Measurements from ENCODE around the gene LDHAL6B.

Gene LDHAL6B

GRCh38 chr15:59176653-59177316, 29.9 kb upstream of the LDHAL6B start:
- no peak for DNase-seq
- Histone ChIP-seq H3K4me3 (ENCODE audit: insufficient read depth, low read depth, low read length, poor library complexity, severe bottlenecking) (no peak overlapping the region), H3K9me3 (ENCODE audit: control insufficient read depth, low read length) (no peaks in the 10 kb centered on the region), H3K27me3 (replicated peaks; ENCODE audit: control insufficient read depth, insufficient read depth, low read length, poor library complexity, severe bottlenecking) (no peaks in the 10 kb centered on the region), H3K4me1 (ENCODE audit: control insufficient read depth, insufficient read depth, low read length, poor library complexity, severe bottlenecking) (no peaks in the 10 kb centered on the region), H3K36me3 (ENCODE audit: control insufficient read depth, insufficient read depth, low read length) (no peaks in the 10 kb centered on the region), H3K27ac (ENCODE audit: insufficient read depth, low read length, poor library complexity, severe bottlenecking) (no peak overlapping the region)

GRCh38 chr15:59177317-59177660, 29.4 kb upstream of the LDHAL6B start:
- H3K36me3 ChIP-seq (ENCODE audit: control insufficient read depth, insufficient read depth, low read length), result no peaks in the 10 kb centered on the region
- H3K27ac ChIP-seq (ENCODE audit: insufficient read depth, low read length, poor library complexity, severe bottlenecking), result no peak overlapping the region

GRCh38 chr15:59178151-59178695, 28.4 kb upstream of the LDHAL6B start:
- Histone ChIP-seq H3K27ac (ENCODE audit: insufficient read depth, low read length, poor library complexity, severe bottlenecking) (no peak overlapping the region), H3K4me1 (ENCODE audit: control insufficient read depth, insufficient read depth, low read length, poor library complexity, severe bottlenecking) (no peaks in the 10 kb centered on the region), H3K36me3 (ENCODE audit: control insufficient read depth, insufficient read depth, low read length) (no peaks in the 10 kb centered on the region), H3K9me3 (ENCODE audit: control insufficient read depth, low read length) (no peaks in the 10 kb centered on the region), H3K4me3 (ENCODE audit: insufficient read depth, low read depth, low read length, poor library complexity, severe bottlenecking) (no peak overlapping the region), H3K27me3 (replicated peaks; ENCODE audit: control insufficient read depth, insufficient read depth, low read length, poor library complexity, severe bottlenecking) (no peaks in the 10 kb centered on the region)
- no peak for DNase-seq

More at GRCh38 chr15:59177317-59177660, 29.4 kb upstream of the LDHAL6B start:
- Histone ChIP-seq H3K27me3 (replicated peaks; ENCODE audit: control insufficient read depth, insufficient read depth, low read length, poor library complexity, severe bottlenecking) (no peaks in the 10 kb centered on the region), H3K9me3 (ENCODE audit: control insufficient read depth, low read length) (no peaks in the 10 kb centered on the region), H3K4me3 (ENCODE audit: insufficient read depth, low read depth, low read length, poor library complexity, severe bottlenecking) (no peak overlapping the region), H3K4me1 (ENCODE audit: control insufficient read depth, insufficient read depth, low read length, poor library complexity, severe bottlenecking) (no peaks in the 10 kb centered on the region)
- DNase-seq, result no peak

- H3K4me3 ChIP-seq (ENCODE audit: insufficient read depth, low read depth, low read length, poor library complexity, severe bottlenecking), result no peak overlapping the region
- H3K27me3 ChIP-seq (replicated peaks; ENCODE audit: control insufficient read depth, insufficient read depth, low read length, poor library complexity, severe bottlenecking), result no peaks in the 10 kb centered on the region
- no peaks in the 10 kb centered on the region for H3K9me3 ChIP-seq (ENCODE audit: control insufficient read depth, low read length)
- DNase-seq, result no peak
- no peaks in the 10 kb centered on the region for H3K4me1 ChIP-seq (ENCODE audit: control insufficient read depth, insufficient read depth, low read length, poor library complexity, severe bottlenecking)
- H3K27ac ChIP-seq (ENCODE audit: insufficient read depth, low read length, poor library complexity, severe bottlenecking), result no peak overlapping the region
- no peaks in the 10 kb centered on the region for H3K36me3 ChIP-seq (ENCODE audit: control insufficient read depth, insufficient read depth, low read length)
Measured at GRCh38 chr15:59179717-59180116, 26.9 kb upstream of the LDHAL6B start.

GRCh38 chr15:59180945-59181600, 25.6 kb upstream of the LDHAL6B start:
- no peak overlapping the region for H3K4me3 ChIP-seq (ENCODE audit: insufficient read depth, low read depth, low read length, poor library complexity, severe bottlenecking)
- no peaks in the 10 kb centered on the region for H3K9me3 ChIP-seq (ENCODE audit: control insufficient read depth, low read length)
- no peaks in the 10 kb centered on the region for H3K36me3 ChIP-seq (ENCODE audit: control insufficient read depth, insufficient read depth, low read length)
- H3K27me3 ChIP-seq (replicated peaks; ENCODE audit: control insufficient read depth, insufficient read depth, low read length, poor library complexity, severe bottlenecking), result no peaks in the 10 kb centered on the region
- H3K27ac ChIP-seq (ENCODE audit: insufficient read depth, low read length, poor library complexity, severe bottlenecking), result no peak overlapping the region
- H3K4me1 ChIP-seq (ENCODE audit: control insufficient read depth, insufficient read depth, low read length, poor library complexity, severe bottlenecking), result no peaks in the 10 kb centered on the region
- no peak for DNase-seq

GRCh38 chr15:59185725-59186124, 20.9 kb upstream of the LDHAL6B start:
- Histone ChIP-seq H3K36me3 (ENCODE audit: control insufficient read depth, insufficient read depth, low read length) (no peaks in the 10 kb centered on the region), H3K4me3 (ENCODE audit: insufficient read depth, low read depth, low read length, poor library complexity, severe bottlenecking) (no peak overlapping the region)
- no peak for DNase-seq

DNA sequence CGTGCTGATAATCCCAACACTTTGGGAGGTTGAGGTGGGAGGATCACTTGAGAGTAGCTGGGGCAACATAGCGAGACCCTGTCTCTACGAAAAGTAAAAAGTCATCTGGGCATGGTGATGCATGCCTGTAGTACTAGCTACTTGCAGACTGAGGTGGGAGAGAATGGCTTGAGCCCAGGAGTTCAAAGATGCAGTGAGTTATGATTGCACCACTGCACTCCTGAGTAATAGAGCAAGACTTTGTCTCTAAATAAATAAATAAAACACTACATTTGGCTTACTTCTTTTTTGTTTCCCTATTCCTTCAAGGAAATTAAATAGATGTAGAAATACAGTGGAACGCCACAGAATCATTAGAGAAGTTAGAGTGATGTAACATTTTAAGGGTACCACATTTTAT, 20.1 kb upstream of the LDHAL6B start:
- Histone ChIP-seq H3K9me3 (ENCODE audit: control insufficient read depth, low read length) (no peaks in the 10 kb centered on the region), H3K27me3 (replicated peaks; ENCODE audit: control insufficient read depth, insufficient read depth, low read length, poor library complexity, severe bottlenecking) (peaks cover 3% of the 10 kb centered on the region), H3K27ac (ENCODE audit: insufficient read depth, low read length, poor library complexity, severe bottlenecking) (no peak overlapping the region), H3K36me3 (ENCODE audit: control insufficient read depth, insufficient read depth, low read length) (no peaks in the 10 kb centered on the region), H3K4me3 (ENCODE audit: insufficient read depth, low read depth, low read length, poor library complexity, severe bottlenecking) (no peak overlapping the region), H3K4me1 (ENCODE audit: control insufficient read depth, insufficient read depth, low read length, poor library complexity, severe bottlenecking) (no peaks in the 10 kb centered on the region)
- DNase-seq, result no peak

More at GRCh38 chr15:59185725-59186124, 20.9 kb upstream of the LDHAL6B start:
- H3K27ac ChIP-seq (ENCODE audit: insufficient read depth, low read length, poor library complexity, severe bottlenecking), result no peak overlapping the region
- no peaks in the 10 kb centered on the region for H3K9me3 ChIP-seq (ENCODE audit: control insufficient read depth, low read length)
- no peaks in the 10 kb centered on the region for H3K4me1 ChIP-seq (ENCODE audit: control insufficient read depth, insufficient read depth, low read length, poor library complexity, severe bottlenecking)
- H3K27me3 ChIP-seq (replicated peaks; ENCODE audit: control insufficient read depth, insufficient read depth, low read length, poor library complexity, severe bottlenecking), result no peaks in the 10 kb centered on the region

DNA sequence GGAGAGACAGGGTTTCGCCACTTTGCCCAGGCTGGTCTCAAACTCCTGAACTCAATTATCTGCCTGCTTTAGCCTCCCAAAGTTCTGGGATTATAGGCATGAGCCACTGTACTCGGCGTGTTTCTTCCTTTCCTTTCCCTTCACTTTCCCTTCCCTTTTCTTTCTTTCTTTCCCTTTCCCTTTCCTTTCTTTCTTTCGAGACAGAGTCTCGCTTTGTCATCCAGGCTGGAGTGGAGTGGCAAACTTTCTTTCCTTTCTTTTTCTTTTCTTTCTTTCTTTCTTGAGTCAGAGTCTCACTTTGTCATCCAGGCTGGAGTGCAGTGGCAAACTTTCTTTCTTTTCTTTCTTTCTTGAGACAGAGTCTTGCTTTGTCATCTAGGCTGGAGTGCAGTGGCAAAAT, 17.4 kb upstream of the LDHAL6B start:
- Histone ChIP-seq H3K36me3 (ENCODE audit: control insufficient read depth, insufficient read depth, low read length) (no peaks in the 10 kb centered on the region), H3K27me3 (replicated peaks; ENCODE audit: control insufficient read depth, insufficient read depth, low read length, poor library complexity, severe bottlenecking) (peaks cover 3% of the 10 kb centered on the region), H3K4me3 (ENCODE audit: insufficient read depth, low read depth, low read length, poor library complexity, severe bottlenecking) (no peak overlapping the region), H3K4me1 (ENCODE audit: control insufficient read depth, insufficient read depth, low read length, poor library complexity, severe bottlenecking) (no peaks in the 10 kb centered on the region), H3K27ac (ENCODE audit: insufficient read depth, low read length, poor library complexity, severe bottlenecking) (no peak overlapping the region), H3K9me3 (ENCODE audit: control insufficient read depth, low read length) (no peaks in the 10 kb centered on the region)
- no peak for DNase-seq

DNA sequence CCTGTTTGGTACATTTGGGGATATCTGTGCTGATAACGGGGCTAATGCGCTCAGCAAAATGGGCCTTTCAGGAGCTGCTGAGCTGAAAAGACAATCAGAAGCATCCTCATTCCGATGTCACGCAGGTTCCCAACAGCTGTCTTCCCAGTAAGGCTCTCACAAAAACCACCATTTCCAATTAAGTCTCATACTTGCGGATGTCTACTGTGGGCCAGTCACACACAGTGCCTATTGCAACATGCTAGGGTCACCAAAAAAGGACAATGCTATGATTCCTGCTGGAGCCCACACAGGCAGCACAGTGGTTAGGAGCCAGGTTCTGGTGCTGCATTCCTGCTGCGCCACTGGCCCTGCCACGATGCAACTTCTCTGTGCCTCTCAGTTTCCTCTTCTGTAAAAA, 16.4 kb upstream of the LDHAL6B start:
- no peaks in the 10 kb centered on the region for H3K9me3 ChIP-seq (ENCODE audit: control insufficient read depth, low read length)
- no peak for DNase-seq
- H3K4me1 ChIP-seq (ENCODE audit: control insufficient read depth, insufficient read depth, low read length, poor library complexity, severe bottlenecking), result no peaks in the 10 kb centered on the region

DNA sequence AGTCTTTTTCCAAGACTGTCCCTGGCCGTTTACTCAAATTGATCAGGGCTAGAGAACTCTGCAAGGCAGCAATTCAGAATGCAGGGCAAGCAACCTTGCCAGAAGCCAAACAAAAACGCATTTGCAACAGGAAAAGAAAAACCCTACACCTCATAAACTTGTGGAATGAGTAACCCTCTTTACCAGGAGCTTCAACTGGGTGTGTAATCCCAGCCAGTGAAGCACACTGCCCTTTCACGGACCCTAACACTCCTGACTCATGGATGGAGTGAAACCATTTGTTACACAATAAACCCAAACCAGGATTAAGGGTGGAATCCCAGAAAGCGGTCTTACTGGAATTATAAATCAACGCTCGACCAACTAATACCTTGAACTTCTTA, 14.8 kb upstream of the LDHAL6B start:
- no peaks in the 10 kb centered on the region for H3K36me3 ChIP-seq (ENCODE audit: control insufficient read depth, insufficient read depth, low read length)
- no peak overlapping the region for H3K4me3 ChIP-seq (ENCODE audit: insufficient read depth, low read depth, low read length, poor library complexity, severe bottlenecking)
- no peak for DNase-seq
- H3K27me3 ChIP-seq (replicated peaks; ENCODE audit: control insufficient read depth, insufficient read depth, low read length, poor library complexity, severe bottlenecking), result peaks cover 3% of the 10 kb centered on the region
- H3K27ac ChIP-seq (ENCODE audit: insufficient read depth, low read length, poor library complexity, severe bottlenecking), result no peak overlapping the region
- no peaks in the 10 kb centered on the region for H3K4me1 ChIP-seq (ENCODE audit: control insufficient read depth, insufficient read depth, low read length, poor library complexity, severe bottlenecking)
- H3K9me3 ChIP-seq (ENCODE audit: control insufficient read depth, low read length), result no peaks in the 10 kb centered on the region

More for the DNA sequence above, 16.4 kb upstream of the LDHAL6B start:
- H3K4me3 ChIP-seq (ENCODE audit: insufficient read depth, low read depth, low read length, poor library complexity, severe bottlenecking), result no peak overlapping the region
- peaks cover 3% of the 10 kb centered on the region for H3K27me3 ChIP-seq (replicated peaks; ENCODE audit: control insufficient read depth, insufficient read depth, low read length, poor library complexity, severe bottlenecking)
- no peak overlapping the region for H3K27ac ChIP-seq (ENCODE audit: insufficient read depth, low read length, poor library complexity, severe bottlenecking)
- H3K36me3 ChIP-seq (ENCODE audit: control insufficient read depth, insufficient read depth, low read length), result no peaks in the 10 kb centered on the region
